Measurements from ENCODE around the gene FOXP2.
"Not testable (repeated sequence)": the region's sequence is repeated elsewhere in the genome, so short reads cannot be mapped to it uniquely, and the experiment has no call there.

FOXP2 gene

DNA sequence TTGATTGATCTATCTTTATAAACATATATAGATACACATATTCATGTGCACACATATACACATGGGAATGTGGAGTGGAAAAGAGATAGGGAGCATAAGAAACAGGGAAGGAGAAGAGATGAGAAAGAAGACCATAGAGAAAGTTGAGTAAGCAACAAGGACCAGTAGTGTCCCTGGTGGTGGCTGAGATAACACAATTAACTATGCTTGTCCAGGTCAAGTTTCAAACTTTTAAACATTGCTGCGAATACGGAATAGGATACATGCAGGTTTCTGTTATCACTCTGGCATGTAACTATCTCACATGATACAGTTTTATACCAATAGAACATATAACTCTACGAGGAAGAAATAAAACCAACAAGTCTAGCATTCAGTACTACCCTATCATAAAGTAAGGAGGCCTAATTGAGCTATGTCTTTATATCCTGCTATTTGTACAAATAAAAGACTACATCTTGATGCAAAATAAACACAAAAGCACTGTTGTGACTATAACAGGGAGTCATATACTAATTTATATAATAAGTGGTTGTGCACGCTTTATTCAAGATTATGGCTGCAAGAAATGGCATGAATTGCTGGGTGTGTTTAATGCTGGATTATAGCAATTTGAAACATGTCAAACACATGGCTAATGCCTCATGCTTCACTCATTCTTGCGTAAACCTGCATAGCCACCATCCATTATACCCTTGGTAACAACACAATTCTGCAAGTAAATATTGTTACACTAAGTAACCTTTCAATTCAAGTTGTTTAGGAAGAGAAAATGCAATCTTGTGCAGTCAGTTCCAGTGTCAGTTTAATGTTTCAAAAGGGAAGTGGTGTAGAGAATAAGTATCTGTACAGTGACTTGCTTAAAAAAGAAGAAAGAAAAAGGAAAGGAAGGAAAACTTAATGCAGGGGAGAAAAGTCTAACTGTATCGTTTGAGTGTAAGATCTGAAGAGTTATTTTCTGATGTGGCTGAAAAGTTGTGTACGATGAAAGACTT, 8.2 kb downstream of the FOXP2 start:
- DNase-seq, result no peak

DNA sequence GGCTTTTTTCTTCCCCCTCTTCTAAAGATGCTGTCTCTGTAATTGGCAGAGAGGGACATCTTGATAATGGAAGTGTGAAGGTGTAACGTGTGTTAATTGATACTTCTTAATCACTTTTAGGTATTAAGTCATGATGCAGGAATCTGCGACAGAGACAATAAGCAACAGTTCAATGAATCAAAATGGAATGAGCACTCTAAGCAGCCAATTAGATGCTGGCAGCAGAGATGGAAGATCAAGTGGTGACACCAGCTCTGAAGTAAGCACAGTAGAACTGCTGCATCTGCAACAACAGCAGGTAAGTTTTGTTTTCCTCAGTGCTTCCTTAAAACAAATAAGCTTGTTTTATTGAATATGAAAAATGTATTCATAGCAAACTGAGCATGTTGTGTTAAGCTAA, 11.8 kb downstream of the FOXP2 start:
- no peak for DNase-seq

DNA sequence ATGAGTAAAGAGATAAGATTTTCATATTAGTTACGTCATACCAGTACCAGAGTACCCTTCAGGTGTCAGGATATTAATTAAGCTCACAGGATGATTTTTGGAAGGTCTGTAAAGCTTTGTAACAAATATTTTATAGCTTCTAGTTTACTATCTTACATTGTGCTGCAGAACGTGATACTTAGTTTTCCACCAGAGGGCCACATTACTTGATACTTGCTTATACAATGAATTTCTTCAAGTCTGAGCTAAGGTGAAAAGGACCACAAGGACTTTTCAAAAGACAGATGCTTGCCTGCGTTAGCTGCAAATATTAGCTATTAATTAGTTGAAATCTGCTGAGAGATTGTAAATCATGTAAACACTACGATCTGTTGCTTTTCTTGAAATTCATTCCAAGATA, 12.2 kb downstream of the FOXP2 start:
- DNase-seq, result no peak

DNA sequence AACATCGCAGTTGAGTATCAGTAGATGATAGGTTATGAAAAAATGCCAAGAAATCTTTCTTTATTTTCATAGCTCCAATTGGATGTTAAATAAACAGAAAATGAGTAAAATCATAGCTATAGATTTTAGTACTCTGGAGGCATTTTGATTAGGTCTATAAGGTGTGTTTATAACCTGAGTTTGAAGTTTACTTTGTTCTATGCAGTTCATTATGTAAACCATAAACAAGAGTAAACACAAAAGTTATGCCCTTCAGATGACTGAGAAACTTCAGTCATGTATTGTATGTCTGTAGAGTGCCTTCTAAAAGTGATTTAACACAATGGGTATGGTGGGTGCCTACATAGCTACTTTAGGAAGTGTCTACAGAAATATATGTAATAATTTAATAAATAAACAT, 13.6 kb downstream of the FOXP2 start:
- no peak for DNase-seq

DNA sequence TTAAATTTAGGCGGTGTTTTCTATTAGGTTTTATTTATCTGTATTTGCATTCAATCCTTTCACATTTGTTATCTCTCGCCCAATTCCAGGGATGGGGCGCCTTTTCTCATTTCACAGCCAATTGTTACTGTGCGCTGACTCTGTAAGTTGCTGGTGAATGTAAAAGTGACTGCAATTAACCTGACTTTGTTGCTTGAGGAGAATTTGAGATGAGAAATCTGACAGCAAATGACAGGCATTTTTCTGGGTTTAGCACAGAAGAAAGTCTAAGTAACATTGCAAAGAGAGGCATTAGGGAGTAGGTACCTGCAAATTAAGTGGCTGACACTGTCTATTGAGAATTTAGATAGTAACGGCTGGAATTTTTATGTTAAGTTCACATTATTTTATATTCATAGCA, 16.6 kb downstream of the FOXP2 start:
- no peak for DNase-seq

DNA sequence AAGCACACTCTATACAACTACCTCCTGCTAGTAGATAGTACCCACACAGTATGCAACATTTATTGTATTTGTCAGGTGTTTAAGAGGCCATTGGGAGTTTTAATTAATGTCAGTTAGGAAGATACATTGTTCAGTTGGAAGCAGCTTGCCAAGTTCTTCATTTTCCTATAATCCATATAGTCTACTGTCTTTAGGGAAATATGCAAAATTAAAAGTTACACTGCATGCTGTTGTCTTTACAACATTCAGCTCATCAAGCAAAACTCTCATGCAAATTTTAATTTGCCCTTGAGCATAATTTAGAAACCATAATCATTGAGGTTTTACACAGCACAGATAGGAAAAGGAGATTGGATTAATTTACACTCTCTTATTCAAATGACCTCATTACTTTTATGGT, 17.4 kb downstream of the FOXP2 start:
- DNase-seq, result no peak

DNA sequence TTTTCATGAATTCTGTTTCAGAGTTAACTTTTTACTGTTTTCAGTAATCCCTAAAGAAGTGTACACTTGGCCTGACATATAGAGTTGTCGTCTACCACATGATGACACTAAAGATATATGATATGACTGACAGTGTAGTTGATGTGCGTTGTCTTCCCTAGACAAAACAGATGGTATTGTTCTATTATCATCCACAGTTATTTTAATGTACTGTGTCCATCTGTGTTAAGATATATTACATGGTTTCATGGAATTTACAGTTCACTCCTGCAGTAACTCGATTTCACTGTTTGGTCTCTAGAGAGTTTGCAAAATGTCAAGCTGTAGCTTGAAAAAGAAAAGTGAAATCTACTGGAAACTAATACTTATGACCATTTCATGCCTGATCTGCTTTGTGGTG, 18.1 kb downstream of the FOXP2 start:
- DNase-seq, result no peak

DNA sequence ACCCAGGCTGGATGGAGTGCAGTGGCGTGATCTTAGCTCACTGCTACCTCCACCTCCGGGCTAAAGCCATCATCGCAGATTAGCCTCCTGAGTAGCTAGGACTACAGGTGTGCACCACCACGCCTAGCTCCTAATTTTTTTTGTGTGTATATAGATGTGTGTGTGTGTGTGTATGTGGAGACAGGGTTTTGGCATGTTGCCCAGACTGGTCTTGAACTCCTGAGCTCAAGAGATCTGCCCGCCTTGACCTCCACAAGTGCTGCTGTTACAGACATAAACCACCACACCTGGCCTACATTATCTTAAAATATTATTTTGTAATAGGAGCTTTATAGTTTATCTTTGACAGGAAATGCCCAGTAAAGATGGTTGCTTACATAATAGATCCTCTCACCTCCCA, 25.0 kb downstream of the FOXP2 start:
- DNase-seq, result no peak

DNA sequence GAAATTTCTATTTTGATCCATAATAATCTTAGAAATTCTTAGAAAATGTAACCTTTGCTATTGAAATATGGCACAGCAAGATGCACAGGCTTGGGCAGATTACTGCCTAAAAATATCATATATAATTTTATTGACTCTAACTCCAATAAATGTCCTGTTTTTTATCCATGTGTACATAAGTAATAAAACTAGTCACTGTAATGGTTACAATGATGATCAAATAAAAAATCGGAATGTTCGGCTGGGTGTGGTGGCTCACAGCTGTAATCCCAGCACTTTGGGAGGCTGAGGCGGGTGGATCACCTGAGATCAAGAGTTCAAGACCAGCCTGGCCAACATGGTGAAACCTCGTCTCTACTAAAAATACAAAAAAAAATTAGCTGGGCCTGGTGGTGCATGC, 26.3 kb downstream of the FOXP2 start:
- not testable (repeated sequence) for DNase-seq

DNA sequence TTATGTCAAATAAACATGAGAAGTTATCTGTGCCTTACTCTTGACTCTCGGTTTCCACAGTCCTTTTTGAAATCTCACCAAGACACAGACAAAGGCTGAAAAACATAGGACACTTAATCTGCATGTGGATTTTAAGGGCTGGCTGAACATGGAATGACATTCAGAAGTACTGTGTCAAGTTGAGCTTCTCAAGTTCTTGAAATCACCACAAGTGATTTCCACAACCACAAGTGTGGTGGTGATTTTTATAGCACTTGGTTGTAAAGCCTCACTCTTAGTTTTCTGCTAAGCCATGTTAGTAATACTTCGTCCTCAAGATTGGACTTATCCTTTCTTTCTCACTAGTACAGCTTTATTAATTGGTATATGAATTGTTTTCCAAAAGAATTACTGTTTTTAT, 29.6 kb downstream of the FOXP2 start:
- no peak for DNase-seq

DNA sequence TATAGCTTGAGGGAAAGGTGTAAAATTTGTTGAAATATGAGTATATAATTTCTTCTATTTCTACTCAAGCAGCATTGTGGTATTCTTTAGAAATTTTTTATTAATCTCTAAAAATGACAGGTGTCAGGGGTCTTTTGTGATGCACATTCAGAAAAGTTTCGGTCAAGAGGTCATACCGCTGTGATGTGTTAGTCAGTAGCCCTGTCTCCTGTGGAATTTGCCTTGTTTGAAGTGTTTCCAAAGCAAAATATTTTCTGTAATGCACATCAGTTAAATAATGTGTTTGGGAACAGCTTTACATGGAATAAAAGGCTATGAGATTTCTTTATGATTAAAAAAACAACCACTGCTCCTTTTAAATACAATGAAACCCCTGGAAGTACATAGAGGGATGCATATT, 35.8 kb downstream of the FOXP2 start:
- DNase-seq, result no peak

DNA sequence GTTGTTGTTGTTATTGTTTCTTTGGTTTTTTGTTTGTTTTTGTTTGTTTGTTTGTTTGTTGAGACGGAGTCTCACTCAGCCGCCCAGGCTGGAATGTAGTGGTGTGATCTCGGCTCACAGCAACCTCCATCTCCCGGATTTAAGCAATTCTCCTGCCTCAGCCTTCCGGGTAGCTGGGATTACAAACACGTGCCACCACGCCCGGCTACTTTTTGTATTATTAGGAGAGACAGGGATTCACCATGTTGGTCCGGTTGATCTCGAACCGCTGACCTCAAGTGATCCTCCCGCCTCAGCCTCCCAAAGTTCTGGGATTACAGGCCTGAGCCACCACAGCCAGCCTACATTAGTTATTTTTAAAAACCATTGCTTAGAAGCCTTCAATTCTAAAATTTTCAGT, 45.0 kb downstream of the FOXP2 start:
- DNase-seq, result no peak

DNA sequence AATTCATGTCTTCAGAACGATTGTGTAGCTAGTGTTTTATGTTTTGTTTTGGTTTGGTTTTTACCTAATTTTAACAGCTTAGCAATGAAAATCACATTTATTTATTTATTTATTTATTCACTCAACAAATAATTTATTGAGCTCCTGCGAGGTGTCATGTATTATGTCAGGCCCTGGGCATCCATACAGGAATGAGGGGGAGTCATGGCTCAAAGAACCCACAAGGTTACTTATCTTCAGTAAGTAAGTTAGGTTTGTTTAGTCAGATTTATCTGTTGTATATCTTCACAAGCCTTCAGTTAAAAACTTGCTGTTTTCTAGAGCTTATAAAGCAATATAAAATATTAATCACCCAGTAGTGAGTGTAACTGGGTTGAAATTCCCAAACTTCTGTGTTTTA, 45.4 kb downstream of the FOXP2 start:
- DNase-seq, result no peak

DNA sequence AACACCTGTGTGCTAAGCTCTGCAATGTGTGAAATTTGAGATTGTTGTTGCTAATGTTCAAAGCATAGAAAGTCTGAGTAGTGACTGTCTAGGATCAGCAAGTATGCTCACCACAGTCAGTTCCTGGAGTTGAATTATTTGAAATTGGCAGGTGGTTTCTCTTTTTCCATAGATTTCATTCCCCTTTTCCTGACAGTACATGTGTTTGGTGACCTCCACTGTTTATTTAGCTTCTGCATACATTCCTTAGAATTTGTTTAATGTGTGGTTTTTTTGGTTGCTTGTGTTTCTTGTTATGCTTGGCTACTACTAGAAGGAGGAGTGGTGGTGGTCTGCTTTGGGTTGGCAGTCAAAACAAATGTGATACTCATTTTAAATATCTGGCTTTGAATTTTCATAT, 52.3 kb downstream of the FOXP2 start:
- DNase-seq, result no peak

DNA sequence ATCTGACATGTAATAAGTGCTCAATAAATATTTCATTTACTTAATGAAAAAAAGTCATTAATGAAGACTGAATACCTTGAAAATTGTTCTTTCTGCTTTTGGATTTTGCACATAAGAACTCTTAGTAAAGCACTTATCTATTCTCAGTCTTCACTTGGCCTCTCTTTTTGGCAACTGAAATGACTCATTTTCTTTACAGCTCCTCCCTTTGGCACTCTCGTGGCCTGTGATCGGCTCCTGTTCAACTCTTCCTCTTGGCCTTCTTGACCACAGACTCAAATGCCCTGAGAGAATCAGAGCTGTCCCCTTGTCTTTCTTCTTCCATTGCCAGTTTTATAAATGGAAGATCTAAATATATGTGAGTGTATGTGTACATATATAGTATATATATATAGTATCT, 54.2 kb downstream of the FOXP2 start:
- no peak for DNase-seq

DNA sequence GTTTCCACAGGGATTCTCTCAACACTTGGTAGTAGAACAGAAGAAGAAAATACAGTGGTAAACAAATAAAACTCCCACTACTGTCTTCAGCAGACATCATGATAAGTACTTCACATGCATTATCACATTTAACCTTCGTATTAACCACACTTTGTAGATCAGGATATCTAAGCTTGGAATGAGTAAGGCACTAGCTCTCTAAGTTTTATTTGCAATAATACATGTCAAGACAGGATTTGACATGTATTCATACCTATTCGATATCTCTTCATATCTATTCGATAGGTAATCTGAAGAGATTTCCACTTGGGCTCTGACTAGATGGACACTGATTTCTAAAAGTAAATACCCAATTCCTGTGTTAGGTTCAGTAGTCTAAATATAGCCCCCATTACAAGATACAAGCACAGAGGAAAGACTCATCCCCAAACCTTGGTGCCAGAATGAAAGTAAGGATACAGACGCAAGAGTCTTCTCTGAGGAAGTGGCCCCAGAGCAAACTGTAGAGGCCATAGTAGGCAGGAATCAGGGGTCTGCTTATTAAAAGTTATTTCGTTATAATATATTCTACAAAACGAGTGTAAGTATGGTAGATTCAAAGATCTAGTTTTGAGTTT, 58.4 kb downstream of the FOXP2 start:
- DNase-seq, result no peak

DNA sequence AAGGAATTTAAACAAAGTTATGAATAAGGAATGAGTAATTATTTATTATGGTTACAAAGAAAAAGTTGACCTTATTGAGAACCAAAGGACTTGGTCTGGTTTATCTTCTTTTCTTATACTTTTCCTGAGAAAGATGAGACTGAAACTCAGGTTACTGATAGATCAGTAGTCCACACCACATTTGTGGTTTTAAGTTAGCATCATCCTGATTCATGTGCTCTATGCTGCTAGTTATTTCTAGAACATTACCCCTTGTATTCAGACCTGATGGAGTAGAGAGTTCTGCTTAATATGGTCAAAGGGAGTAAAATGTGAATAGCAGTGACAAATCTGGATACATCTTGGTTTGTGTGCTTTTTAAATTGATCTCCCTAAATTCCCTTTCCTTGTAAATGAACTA, 63.8 kb downstream of the FOXP2 start:
- no peak for DNase-seq

DNA sequence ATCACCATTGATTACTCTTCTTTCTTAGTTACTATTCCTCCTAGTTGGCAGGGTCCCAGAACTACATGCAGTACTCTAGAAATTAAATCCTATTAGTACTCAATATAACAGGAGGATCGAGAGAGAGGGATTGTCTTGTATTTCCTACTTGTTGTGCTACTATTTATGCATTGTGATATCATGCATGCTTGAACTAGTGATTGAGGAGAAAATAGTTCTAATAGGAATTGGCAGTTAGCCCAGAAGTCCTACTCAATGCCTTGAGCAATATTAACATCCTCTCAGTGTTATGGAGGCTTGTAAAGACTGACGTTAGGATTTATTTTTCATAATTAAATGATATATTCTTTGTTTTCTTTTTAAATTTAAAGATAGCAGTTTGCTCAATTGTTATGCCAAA, 67.4 kb downstream of the FOXP2 start:
- DNase-seq, result no peak

DNA sequence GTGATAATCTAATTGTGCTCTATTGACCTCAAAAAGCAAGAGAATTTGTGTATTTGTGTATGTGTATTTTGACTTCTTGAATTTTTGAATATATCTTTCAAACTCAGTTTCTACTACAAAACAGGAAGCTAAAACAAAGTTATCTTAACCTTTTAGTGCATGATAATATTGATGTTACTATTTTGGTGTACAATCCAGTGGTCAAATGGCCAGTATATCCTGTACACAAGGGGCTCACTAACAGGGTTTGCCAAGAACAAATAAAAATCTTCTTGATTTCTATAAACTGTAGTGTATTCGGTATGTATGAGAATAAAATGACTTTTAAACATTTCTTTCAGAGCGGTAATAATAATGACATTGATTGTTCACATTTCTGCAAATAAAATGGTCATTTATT, 69.6 kb downstream of the FOXP2 start:
- DNase-seq, result no peak

DNA sequence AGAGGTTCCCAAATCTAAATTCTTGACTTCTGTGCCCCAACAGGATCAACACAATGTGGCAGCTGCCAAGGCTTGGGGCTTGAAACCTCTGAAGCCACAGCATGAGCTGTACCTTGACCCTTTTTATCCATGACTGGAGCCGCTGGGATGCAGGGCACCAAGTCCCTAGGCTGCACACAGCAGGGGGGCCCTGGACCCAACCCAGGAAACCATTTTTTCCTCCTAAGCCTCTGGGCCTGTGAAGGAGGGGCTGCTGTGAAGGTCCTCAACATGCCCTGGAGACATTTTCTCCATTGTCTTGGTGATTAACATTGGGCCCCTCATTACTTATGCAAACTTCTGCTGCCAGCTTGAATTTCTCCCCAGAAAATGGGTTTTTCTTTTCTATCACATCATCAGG, 72.6 kb downstream of the FOXP2 start:
- no peak for DNase-seq

DNA sequence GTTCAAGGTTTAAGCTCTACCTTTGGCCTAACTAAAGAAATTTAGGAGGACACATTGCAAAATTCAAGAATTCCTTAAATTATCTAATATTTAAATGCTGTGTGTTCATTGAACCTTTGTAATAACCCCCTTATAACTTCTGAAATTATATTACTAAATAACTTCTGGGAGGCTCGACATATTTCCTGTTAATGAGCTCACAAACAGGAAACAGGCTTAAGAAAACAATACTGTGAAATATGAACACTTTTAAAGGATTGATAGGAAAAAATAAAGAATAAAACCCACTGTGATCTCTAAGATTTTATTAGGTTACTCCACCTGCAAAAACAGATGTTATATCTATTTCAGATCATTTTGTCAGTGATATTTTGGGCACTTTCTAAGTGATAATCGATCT, 74.1 kb downstream of the FOXP2 start:
- no peak for DNase-seq

DNA sequence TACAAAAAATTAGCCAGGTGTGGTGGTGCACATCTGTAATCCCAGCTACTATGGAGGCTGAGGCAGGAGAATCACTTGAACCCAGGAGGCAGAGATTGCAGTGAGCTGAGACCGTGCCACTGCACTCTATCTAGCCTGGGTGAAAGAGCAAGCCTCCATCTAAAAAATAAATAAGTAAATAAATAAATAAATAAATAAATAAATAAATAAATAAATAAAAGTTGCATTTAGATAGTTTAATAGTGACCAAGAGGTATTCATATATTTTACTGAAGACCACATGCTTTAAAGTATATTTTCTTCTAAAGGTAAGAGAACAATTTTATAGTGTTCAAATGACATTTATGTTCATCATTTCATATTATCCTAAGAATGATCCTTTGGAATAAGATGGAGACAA, 82.9 kb downstream of the FOXP2 start:
- not testable (repeated sequence) for DNase-seq

DNA sequence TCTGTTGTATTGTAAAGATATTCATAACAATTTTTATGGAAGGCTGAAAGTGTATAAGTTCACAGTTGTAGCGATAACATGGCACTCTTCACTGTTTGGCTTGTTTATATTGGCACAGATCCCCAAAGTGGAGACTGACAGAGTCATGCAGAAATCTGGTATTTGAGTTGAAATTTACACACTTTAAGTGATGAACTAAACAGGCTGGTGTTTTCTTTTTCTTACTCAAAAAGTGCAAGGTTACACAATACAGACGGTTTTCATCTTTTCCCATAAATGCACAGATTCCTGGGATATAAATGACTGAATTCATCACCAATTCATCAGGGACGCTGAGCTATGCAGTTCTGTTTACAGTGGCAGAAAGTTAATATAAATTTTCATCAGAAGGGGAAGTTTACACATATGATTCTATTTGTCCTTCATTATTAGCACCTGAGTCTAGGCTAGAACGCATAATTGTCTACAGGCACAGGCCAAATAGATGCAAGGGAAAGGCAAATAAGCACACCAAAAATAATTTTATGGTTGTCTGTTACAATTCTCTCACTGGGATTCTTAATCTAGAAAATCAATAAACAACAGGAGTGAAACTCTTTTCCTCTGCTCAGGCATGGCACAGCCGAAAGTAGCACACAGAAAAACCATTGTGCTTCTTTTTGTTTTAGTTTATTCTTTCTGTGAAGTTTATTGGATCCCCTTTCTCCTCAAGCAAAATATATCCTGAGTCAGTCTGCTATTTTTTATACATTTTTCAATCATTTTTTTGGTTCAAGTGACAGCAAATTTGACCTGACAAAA, 88.0 kb downstream of the FOXP2 start:
- DNase-seq, result no peak

DNA sequence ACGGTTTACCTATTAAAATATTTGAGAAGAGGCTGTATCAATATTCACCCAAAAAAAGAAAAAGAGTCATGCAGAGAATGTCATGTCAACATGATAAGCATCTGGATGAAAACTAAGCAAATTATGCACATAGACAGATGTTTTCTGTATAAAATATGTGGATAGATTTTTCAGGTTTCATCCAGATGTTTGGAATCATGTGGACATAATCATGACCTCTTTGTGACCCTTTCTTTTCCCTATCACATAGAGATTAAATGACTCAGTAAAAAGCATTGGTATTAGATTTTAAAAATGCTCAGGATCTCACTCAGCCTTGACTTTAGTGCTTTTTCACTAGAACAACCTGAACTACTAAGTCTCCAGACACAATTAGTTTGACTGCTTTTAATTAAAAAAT, 90.0 kb downstream of the FOXP2 start:
- no peak for DNase-seq
